Measurements from ENCODE around the gene SMYD5.
A peak's percentile ranks its signal among the peaks of the same experiment; 100 is the strongest.
"Not testable (repeated sequence)": the region's sequence is repeated elsewhere in the genome, so short reads cannot be mapped to it uniquely, and the experiment has no call there.

SMYD5 gene

GRCh38 chr2:73214120-73215035 lies at the start of gene SMYD5:
SMYD5 (plus strand) TSS chr2:73214245; CDS start chr2:73214267, 22 bp downstream.
- peak; percentile 84 to 86 for DNase-seq (ENCODE audit: low read depth in 2 of 2)

- not testable (repeated sequence) for DNase-seq (ENCODE audit: low read depth in 2 of 2)
These were observed 48.1 kb upstream of the SMYD5 start for GRCh38 chr2:73165978-73166377.

- not testable (repeated sequence) for DNase-seq (ENCODE audit: low read depth in 2 of 2)
These were observed 47.2 kb upstream of the SMYD5 start for GRCh38 chr2:73166813-73167212.

GRCh38 chr2:73168348-73168747 lies 45.7 kb upstream of the SMYD5 start:
- DNase-seq (ENCODE audit: low read depth in 2 of 2) = not testable (repeated sequence)

GRCh38 chr2:73170341-73170740 lies 43.7 kb upstream of the SMYD5 start:
- not testable (repeated sequence) for DNase-seq (ENCODE audit: low read depth in 2 of 2)

GRCh38 chr2:73172963-73173362 lies 41.1 kb upstream of the SMYD5 start:
- peak; percentile 35 to 42 for DNase-seq (ENCODE audit: low read depth in 2 of 2)

- no peak for DNase-seq (ENCODE audit: low read depth in 2 of 2)
These were observed 40.3 kb upstream of the SMYD5 start for GRCh38 chr2:73173781-73174180.

- no peak for DNase-seq (ENCODE audit: low read depth in 2 of 2)
These were observed 39.8 kb upstream of the SMYD5 start for GRCh38 chr2:73174244-73174643.

- DNase-seq (ENCODE audit: low read depth in 2 of 2) = no peak
These were observed 38.9 kb upstream of the SMYD5 start for GRCh38 chr2:73174941-73175662.

- peak; percentile 64 to 65 for DNase-seq (ENCODE audit: low read depth in 2 of 2)
These were observed 38.3 kb upstream of the SMYD5 start for GRCh38 chr2:73175663-73176204.

- DNase-seq (ENCODE audit: low read depth in 2 of 2) = no peak
These were observed 37.7 kb upstream of the SMYD5 start for GRCh38 chr2:73176205-73176880.

GRCh38 chr2:73176881-73177644 lies 37.0 kb upstream of the SMYD5 start:
- DNase-seq (ENCODE audit: low read depth in 2 of 2) = peak; percentile 76 to 81

- no peak for DNase-seq (ENCODE audit: low read depth in 2 of 2)
These were observed 36.3 kb upstream of the SMYD5 start for GRCh38 chr2:73177645-73178255.

- no peak for DNase-seq (ENCODE audit: low read depth in 2 of 2)
These were observed 28.1 kb upstream of the SMYD5 start for GRCh38 chr2:73185965-73186364.

- DNase-seq (ENCODE audit: low read depth in 2 of 2) = no peak
These were observed 26.5 kb upstream of the SMYD5 start for GRCh38 chr2:73187549-73187948.

- no peak for DNase-seq (ENCODE audit: low read depth in 2 of 2)
These were observed 16.5 kb upstream of the SMYD5 start for GRCh38 chr2:73197579-73197978.

- DNase-seq (ENCODE audit: low read depth in 2 of 2) = not testable (repeated sequence)
These were observed 13.8 kb upstream of the SMYD5 start for GRCh38 chr2:73200281-73200680.

- DNase-seq (ENCODE audit: low read depth in 2 of 2) = no peak
These were observed 11.6 kb upstream of the SMYD5 start, which contains the start of gene NOTO for GRCh38 chr2:73202156-73203054. NOTO (plus strand) TSS chr2:73202574; CDS start chr2:73202667, 93 bp downstream.

GRCh38 chr2:73203055-73203681 lies 10.9 kb upstream of the SMYD5 start:
- no peak for DNase-seq (ENCODE audit: low read depth in 2 of 2)
